HUDEP-2 (cell line): Measurements from ENCODE around the gene WWOX.

Experiments used
- DNase-seq, 76 experiments: peaks; one replicate each; lab custom pipeline; 2025; ENCODE audit not compliant: unreplicated experiment in 76 of 76; lab: John Stamatoyannopoulos, UW

WWOX gene

DNA sequence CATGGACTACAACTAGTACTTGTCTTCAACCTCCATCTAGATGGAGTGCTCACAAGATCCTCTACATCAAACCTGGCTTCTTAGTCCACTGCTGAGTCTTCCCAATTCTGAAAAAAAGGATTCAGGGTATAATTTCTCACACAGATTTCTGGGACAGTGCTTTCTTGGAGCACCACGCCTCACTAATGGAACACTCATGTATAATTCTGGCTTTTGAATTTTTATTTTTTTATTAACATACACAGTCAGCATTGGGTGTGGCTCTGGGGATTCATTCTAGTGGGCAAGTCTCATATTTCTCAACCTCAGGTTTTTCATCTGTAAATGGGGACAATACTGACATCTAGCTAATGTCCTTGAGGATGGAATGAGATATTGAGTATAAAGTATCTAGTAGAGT is 696.0 kb downstream of the WWOX start:
- DNase-seq: no peak

DNA sequence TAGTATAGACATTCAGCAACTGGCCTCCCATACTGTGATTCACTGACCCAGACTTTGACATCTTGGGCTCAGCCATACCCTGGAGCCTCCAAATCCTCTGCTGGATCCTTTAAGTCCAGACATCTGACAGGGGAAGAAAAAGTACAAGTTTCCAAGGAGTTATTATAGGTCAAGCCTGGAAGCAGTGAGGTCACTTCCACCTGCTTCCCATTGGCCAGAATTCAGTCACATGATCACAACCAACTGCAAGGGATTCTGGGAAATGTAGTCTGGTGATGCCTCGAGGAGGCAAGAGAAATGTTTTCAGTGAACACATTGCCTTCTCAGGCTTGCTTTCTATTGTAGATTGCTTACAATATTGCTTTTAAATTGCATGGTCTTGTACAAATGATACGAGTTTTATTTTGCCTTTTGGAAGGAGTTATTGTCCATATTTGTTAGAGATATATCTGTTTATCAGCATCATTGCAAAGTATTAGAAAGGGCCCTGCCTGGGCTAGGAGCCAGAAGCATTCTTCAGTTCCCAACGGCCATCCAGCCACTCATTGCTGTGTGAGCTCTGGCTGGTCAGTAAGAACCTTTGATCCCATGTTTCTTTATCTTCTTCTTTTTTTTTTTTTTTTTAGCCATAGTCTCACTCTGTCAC is 696.9 kb downstream of the WWOX start:
- DNase-seq: peak in 42 of 76 experiments; percentile 0 to 69 (median 19)

DNA sequence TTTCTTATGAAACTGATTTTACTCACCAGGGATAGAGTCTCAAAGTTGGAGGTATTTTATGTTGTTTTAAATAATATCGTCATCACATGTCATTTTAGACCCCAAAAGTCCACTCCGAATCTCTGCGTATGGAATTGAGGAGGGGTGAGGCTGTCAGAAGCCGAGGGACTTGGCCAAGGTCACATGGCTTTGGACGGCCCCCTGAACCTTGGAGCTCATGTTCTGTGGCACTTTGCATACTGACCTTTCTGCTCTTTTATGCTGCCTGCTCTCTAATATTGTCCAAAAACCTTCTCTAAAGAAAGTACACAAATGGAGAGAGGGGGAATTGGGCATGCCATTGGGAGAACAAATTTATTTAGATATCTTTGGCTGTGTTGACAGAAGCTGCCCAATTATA is 700.0 kb downstream of the WWOX start:
- DNase-seq: no peak

DNA sequence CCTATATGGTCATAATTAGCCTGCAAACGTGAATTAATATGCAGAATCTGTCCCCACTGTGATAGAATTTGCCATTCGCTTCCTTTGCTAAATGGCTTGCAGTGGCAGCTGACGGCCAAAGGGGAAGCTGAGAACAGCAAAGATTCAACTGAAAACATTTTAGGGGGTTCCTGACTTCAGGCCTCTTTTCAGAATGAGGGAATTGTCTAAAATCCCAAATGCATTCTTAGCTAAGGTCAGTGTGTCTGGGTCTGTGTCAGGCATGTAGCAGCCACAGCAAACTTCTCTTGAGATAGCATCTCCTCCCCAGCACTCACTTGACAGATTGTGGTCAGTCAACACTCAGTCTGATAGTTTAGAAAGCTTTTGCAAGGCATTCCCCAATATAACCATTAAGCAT is 701.1 kb downstream of the WWOX start:
- DNase-seq: no peak

DNA sequence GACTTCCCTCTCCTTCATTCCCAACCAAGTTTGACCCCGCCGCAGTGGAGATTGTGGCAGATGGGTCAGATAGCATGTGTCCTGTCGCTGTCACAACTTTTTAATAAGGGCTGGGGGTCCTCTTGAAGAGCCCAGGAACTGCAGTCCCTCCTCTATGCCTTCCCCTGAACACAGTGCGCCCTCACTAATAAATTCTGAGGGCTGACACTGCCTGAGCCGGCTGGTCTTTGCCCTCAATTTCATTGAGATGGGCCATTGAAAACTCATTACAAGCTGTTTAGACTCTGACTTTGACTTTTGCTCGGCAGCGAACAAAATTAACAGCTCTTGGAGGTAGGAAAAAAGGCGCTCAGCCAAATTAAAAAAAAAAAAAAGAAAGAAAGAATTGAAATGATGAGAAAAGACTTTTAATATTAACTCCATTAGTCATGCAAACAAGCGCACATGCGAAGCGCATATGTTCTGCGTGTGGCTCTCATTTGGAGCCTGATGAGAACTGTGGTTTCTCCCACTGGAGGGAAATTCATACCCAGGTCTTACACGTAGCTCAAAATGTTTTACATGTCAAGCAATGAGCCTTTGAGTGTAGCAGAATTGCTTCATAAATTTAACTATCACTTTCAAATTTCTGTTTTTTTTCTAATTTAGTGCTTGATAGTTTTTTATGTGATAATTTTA is 704.7 kb downstream of the WWOX start:
- DNase-seq: no peak

DNA sequence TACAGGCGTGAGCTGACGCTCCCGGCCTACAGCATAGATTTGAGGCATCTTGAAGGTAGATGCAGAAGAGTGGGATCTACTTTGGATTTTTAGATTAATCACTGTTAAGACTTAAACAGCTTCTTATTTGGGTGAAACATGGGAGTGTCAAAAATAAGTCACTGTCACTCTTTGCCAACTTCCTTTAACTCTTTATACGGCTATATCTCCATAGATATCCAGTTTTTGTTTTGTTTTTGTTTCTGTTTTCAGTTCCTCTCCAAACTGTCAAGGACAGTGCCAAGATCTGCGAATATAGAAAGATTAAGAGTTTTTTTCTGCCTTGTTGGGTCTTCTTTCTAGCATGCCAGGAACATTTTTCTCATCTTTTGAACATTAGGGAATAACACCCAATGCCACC is 706.1 kb downstream of the WWOX start:
- DNase-seq: no peak

DNA sequence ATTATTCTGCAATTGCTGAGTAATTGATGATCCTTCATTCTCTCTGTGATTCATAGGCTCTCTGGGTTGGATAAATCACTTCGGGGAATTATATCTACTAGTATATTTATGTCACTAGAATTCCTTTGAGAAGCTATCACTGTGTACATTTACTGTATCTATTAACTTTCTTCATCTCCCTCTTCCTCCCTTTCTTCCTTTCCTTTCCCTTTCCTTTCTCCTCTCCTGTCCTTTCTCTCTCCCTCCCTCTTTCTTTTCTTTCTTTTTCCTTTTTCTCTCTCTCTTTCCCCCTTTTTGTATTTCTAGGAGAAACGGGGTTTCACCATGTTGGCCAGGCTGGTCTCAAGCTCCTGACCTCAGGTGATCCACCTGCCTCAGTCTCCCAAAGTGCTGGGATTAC is 711.8 kb downstream of the WWOX start:
- no peak for DNase-seq

DNA sequence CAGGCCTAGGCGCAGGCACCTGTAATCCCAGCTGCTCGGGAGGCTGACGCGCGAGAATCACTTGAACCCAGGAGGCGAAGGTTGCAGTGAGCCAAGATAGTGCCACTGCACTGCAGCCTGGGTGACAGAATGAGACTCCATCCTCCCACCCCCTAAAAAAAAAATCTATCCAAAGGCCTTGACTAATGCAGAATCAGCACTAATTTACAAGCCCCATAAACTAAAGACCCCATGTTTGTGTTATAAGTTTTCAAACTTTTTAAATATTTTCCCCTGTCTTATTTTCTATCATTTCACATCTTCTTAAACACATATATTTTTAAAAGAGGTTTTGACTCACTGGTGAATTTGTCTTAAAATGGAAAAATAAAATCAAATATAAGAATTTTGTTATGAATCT is 713.1 kb downstream of the WWOX start:
- no peak for DNase-seq

DNA sequence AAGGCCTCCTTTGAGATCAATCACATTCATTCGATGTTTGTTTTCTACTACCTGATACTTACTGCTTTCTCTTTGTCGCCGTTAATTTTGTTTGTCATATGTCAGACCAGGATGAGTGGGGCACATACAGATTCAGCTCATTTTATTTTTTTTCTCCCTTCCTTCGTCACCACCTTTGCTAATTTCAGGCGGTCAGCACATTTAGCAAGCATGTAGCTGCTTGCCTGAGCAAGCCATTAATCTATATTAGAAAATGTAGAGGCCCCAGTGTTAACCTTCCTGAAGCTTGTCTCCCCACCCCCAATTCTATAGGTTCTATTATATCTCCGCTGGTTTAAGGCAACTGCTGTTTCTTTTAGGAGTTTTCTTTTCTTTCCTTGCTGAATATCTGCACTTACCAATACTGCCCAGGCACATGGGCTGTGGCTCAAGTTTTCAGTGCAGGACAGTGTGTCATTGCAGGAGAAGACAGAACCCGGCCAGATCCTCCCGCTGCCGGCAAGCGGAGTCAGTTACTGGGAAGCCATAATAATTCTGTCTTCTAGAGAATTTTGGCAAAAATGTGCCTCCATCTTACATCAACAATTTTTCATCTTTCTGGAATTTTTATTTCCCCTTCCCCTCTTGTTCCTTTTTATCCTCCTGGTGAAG is 714.3 kb downstream of the WWOX start:
- no peak for DNase-seq

DNA sequence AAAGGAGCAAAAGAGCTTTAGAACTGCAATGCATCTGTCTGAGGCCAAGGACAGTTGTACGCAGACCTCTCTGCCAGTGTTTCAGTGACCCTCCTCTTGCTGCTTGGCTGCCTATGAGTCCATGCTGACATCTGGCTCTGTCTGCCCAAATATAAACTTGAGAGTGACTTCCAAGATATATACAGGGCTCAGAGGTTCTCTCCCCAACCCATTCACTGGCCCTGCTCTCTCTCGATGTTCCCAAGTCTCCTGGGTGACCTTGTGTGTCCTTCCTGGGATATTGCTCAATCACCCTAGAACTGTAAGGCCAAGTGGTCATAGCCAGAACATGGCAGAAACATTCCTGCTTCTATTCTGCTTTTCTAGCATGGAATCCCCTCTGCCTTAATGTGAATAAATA is 716.3 kb downstream of the WWOX start:
- no peak for DNase-seq

DNA sequence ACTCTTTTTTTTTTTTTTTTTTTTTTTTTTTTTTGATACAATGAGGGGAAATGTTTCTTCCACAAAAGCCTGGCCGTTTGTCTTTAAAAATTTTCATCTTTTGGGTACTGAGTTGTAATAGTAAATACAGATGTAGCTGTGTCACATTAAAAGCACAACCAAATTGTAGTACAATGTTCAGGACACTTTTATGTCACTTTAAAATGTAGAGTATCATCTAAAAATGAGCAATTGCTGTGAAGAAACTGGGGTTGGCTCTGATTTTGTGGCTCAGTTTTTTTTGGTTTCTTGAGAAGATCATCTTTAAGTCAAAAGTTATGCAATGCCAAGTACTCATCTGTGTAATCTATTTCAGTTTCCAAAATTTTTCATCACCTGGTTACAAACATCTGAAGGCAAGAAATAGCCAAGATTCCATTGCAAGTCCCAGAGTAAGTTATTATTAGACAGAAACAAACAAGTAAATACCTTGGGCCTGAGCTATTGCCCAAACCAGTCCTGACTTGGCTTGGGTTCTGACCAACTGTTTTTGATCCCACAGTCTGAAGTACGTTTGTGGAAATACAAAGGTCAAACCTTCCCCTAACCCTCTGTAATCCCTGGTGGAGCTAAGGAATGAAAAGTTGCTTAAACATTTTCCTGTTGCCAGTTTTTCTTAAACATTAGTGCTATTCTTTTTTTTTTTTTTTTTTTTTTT is 717.2 kb downstream of the WWOX start:
- no peak for DNase-seq

DNA sequence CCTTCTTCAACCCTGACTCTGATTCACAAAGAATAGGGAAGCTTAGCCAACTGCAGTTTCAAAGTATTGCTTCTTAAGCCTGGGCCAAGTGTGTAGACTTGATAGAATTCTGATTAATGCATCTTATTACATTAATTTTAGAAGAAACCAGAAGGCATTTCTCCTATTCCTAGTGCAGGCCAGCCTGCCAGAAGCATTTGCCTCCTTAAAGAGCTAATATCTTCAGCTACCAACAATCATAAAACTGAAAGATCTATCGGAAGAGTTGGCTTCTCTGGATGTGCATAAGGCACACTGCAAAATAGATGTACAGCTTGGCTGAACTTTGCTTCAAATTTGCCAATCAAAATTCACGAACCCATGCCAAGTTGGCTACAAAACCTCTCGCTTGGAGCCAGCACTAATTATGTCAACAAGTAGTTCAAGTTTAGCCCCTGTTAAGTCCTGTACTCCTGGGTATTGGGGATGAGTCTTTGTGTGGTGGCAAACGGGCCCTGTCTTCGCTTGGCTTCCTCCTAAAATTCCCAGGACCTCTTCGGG is 717.8 kb downstream of the WWOX start:
- DNase-seq: no peak

DNA sequence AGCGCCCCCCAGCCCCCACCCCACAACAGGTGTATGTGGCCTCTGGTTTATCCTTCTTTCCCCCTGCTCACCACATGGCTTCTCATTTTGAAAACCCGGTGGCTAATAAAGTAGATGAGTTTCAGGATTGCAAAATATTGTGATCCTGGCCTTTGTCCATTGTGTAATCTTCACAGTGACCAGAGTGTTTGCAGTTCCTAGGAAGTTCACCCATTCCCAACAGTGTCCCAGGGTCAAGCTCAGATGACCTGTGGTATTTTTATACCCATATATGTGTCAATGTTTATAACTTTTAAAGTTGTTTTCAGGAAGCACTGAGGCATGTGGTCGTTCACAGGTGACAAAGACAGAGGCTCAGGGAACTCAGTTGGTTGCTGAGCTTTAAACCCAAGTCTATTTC is 721.9 kb downstream of the WWOX start:
- no peak for DNase-seq

DNA sequence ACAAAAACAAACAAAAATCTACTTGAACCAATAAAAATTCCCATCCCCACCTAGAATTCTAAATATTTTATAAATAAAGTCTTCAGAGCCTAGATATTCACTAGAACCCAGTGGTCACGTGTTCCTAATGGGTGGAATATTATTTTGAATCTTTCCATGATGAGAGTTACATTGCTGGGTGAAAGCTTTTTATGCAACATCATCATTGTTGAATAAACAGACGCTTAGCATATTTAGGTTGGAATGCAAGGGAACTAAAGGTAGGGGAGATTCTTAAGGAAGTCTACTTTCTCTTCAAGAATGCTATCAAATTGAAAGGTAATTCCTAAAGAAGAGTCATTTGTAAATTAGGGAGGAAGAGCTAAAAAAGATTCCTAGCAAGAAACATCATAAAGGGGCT is 723.1 kb downstream of the WWOX start:
- DNase-seq: no peak

DNA sequence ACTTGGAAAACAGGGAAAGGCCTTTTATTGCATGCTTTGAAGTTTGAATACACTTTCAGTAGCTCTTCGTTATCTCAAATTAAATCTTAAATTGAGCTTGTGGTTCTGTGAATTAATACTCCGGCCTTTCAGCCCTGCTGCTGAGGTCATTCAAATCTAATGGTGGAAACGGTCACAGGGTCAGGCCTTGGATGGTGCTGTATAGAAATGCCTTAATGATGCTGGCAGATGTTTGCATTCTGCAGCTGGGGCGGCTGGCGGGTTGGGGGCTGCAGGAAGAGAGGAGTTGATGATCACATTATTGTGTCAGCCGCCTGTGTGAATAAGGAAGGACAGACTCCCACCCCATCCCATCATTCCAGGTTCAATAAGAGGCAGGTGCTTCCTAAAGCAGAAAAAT is 723.6 kb downstream of the WWOX start:
- no peak for DNase-seq

DNA sequence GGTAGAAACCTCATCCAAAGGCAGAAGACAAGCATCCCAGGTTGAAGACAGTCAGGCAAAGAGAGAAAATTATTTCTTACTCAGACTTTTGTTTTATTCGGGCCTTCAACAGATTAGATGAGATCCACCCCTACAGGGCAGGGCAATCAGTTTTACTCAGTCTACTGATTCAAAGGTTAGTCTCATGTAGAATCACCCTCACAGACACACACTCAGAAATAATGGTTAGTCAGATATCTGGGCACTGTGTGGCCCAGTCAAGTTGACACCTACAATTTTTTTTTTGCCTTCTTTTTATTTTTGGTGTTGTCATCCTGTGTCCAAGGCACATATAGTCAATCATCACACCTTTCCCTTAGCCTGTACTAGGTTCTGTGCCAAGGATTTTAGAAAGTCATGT is 729.8 kb downstream of the WWOX start:
- no peak for DNase-seq

DNA sequence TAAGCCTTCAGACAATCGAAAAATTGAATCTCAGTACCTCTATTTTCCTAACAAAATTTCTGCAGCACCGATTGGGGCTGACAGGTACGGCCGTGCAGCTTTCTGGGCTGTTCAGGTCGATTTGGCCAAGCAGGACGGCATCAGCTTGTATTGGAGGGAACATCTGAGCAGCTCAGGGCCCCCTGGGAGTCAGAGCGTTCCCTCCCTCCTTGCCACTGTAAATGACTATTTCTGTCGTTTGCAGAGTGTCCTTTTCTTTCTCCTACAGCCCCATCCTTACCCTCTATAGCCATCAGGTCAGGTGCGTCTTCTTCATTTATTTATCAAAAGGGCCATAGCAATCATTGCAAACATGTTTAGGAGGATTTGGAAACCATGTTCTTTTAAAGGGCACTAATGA is 731.1 kb downstream of the WWOX start:
- no peak for DNase-seq

DNA sequence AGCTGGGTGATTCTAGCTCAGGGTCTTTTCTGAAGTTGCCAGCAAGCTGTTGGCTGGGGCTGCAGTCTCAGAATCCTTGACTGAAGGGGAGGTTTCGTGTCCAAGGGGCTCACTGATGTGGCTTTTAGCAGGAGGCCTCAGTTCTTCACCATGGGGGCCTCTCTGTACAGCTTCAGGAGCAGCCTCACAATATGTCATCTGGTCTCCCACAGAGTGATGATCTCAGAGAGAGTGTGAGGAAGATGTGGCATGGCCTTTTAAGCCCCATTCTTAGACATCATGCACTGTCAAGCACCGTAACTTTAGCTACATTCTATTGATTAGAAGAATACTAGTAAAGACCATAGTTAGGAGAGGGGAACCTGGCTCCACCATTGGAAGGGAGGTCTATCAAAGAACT is 732.6 kb downstream of the WWOX start:
- DNase-seq: no peak

DNA sequence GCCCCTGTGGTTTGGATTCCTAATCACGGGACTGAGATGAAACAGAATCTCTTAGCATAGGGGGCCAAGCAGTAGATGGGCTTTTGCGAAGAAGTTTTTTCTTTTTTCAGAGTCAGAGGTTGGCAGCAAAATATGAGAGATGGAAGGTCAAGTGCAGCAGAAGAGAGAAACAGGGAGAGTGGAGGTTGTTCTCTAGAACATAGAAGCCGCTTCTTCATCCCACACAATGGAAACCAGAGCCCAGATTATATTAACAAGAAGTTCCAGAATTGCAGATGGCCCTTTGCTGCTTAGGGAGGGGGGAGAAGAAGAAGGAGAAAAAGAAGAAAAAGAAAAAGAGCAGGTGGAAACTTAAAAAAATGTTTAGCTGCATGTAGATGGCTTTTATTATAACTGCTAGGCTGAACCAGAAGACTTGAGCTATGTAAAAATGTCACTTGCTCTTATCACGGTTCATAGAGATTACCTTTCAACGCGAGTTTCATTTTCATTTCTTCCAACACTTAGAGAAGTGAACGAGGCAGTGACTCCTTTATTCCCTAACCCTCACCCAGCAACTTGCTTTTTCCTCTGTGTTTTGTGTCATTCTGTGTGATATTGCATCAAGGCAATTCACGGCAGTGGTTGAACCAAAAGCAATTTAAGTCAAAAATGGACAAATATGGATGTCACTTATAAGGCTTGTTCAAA is 737.5 kb downstream of the WWOX start:
- DNase-seq: no peak

DNA sequence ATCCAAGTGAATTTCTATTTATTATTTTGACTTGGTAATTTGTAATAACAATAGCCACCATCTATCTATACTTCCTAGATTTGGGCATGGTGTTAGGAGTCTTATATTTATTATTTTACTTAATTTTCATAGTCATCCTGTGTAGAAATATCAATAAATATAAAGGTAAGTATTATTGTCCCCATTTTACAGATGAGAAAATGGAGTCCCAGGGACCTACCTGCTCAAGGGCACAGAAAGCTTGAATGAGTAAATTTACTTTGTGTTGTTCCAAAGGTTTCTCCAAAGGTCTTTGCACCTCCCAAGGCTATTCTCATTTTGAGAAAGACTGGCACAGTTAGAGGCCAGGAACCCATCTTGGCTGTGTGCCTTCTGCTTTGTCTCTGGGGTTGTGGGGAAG is 738.3 kb downstream of the WWOX start:
- no peak for DNase-seq

DNA sequence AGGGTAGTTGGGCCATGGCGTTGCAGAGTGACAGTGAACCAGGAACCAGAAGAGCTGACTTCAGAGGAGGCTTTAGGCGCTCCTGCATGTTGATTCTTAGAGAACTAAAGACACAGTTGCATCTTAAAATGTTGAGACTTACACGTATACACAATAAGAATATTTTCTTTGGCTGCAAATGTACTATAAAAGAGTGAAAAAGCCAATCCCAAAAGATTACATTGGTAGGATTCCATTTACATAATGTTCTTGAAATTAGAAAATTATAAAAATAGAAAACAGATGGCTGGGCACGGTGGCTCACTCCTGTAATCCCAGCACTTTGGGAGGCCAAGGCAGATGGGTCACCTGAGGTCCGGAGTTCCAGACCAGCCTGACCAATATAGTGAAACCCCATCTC is 738.8 kb downstream of the WWOX start:
- no peak for DNase-seq
